DMS79 treated with DMSO at 0.1 percent for 48 hours (cell line): ENCODE measurements around the gene MAPK6.

Source experiments
- DNase-seq: peaks from one replicate; lab custom pipeline; 2025; lab: John Stamatoyannopoulos, UW

Gene MAPK6

DNA sequence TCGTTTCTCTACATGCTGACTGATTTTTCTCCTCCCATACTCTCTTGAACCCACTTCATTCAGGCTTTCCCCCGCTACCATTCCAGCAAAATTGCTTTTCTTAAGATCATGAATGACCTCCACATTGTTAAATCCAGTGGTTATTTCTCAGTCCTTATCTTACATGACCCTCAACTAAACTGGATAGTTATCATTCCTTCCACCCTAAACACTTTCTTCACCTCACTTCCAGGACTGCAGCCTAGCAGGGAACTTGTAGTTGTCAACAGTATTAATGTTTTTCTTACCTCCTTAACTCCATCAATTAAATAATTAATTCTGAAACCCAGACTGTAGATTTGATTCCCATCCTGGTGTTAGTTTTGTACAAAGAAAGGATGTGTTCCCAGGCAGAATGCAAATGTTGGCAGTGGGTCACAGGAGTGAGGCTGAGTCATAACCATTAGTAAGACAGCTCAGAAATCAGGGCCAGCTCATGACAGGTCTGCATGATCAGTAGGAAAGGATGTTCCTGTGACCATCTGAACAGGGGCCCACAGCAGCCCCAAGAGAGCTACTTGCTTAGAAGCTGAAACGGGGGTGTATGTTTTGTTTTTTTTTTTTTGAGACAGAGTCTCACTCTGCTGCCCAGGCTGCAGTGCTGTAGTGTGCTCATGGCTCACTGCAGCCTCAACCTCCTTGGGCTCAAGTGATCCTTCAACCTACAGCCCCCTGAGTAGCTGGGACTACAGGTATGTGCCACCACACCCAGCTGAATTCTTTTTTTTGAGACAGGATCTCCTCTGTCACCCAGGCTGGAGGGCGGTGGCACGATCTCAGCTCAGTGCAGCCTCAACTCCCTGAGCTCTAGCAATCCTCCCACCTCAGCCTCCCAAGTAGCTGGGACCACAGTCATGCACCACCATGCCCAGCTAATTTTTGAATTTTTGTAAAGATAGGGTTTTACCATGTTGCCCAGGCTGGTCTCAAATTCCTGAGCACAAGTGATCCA, 84.5 kb downstream of the MAPK6 start:
- no peak for DNase-seq

DNA sequence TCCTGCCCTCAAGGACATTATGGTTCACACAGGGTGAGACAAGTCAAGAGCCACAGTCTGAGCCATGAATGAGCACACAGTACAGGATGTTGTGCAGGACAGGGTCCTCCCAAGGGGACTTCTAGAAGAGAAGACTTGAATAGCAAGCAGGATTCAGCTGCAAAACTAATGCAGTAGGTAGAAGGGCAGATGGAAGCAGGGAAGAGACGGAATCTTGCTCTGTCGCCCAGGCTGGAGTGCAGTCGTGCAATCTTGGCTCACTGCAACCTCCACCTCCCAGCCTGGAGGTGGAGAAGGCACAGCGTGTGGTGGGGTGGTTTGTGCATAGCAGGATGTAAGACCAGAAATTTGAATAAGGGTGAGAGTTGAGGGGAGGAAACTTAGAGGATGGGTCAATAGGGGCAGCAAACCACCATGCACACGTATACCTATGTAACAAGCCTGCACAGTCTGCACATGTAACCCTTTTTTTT, 85.5 kb downstream of the MAPK6 start:
- DNase-seq = no peak

DNA sequence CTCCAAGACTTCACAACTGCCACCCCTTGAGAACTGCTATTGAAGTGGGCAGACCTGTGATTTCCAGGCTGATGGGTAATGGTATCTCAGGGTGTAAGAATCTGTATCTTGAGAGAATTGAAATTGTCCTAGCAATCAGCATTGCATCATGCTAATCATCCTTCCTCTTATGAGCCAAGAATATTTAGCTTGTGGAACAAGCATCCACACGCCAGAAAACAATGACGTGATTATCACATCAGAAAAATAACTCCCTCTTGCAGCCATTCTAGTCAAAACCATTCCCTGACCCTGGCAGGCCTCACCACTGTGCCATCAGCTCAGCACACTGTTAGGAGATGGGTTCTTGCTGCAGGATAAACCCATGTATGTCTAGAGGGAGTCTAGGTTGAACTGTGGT, 86.8 kb downstream of the MAPK6 start:
- DNase-seq = no peak

DNA sequence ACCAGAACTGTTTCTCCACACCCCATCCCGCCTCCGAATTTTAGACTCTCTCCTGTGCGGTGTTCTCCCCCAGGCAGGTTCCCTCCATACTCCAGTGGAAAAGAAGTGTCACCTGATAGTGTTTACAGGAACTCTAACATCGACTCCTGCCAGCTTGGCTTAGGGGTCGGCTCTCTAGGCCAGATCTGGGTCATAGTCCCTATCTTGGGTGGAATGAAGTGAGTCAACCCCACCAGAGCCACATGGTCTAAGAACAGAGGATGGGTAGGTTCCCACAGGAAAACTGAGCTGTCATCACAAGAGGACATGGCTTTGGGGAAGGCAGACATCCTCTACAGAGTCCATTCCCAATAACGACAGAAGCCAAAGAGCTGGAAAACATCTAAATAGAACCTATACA, 87.6 kb downstream of the MAPK6 start:
- DNase-seq = no peak

DNA sequence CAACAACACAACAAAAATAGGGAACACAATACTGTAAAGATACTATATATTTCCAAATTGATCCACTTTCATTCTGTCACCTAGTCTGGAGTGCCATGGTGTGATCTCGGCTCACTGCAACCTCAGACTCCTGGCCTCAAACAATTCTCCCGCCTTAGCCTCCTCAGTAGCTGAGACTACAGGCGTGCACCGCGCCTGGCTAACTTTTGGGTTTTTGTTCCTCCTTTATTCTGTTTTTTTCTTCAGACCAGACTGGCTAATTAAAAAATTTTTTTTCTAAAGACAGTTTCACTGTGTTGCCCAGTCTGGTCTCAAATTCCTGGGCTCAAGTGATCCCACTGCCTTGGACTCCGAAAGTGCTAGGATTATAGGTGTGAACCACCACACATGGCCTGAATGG, 88.2 kb downstream of the MAPK6 start:
- no peak for DNase-seq

DNA sequence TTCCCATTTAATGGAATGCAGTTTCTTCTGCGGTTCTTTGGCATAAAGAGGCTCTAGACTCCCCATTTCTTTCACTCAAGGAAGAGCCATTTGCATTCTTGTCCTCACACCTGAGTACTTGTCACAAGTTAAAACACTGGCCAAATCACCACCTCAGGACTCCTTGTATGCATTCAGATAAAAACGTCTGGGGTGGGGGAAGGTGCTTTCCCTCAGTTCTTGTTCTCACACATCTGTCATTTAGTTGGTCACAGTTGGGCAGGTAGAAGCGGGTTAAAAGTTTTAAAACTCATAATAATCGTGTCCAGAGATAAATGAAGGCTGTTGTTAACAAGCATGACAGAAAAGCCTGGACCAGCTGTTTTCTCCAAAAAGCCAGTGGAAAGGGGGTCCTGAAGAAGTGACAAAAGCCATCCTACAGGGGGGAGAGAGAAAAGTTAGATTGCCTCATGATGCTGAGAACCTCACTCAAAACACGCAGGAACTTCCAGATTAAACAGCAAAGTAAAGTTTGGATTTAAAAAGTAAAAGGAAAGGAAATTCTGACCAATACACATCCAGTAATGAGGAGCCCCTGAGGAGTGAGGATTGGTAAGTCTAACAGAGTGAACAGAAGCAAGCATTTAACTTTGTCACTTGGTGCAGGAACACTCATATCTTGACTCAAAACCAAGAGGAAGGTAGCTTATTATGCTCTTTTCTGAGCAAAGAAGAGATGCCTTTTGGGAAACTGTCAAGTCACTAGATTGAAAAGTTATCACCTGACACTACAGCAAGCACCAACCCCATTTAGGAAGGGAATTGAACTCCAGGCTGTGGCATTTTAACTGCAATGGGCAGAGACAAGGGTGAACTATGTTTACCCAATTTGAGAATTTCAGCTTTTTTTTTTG, 90.8 kb downstream of the MAPK6 start:
- DNase-seq = no peak

DNA sequence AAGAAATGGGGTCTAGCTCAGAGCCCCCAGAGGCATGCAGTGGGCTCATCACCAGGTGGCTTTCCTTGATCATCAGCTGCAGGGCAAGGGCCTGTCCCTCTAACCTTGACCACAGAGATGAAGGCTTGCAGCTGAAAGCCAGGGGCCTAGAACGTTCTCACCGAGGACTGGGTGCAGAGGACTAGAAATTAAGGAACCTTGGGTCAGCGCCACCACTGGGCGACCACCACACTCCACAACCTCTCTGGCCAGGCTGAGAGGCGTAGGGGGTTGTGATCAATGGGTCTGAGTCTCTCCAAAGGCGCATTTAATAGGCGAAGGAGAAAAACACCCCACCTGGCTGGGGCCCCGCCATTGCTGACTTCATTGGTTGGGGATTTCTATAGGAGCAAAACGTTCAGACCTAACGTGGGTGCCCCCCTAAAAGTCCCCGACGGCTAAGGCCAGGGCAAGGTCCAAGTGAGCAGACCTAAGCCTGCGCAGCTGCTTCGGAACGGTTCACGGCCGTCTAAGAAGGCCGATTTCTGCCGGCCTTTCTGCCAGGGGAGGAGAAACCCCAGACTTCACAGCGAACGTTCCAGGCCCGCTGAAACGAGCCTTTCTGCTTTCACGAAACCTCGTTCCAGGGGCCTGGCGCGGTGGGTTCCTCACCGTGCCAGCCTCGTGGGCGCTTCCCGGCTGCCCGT, 92.6 kb downstream of the MAPK6 start:
- no peak for DNase-seq

DNA sequence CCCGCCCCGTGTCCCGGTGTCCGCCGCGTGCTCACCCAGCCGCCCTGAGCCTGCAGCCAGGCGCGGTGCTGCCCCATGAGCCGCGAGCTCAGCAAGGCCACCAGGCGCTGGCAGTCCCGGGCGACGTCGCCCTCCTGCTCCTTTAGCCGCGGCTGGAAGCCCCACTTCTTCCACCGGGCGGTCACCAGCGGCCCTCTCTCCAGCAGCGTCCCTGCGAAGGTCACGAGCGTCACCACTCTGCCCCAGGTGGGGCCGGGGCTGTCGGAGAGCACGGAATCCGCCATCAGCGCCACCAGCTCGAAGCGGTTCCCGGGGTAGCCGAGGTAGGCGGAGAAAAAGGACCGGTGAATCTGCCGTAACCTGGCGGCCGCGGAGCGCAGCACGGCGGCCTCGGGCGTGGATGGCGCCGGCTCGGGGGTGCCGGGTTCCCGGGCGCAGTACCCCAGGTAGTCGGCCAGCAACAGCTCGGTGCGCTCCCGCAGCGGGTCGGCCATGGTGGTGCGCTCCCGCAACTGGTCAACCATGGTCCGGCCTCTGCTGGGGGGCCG, 93.3 kb downstream of the MAPK6 start:
- no peak for DNase-seq

DNA sequence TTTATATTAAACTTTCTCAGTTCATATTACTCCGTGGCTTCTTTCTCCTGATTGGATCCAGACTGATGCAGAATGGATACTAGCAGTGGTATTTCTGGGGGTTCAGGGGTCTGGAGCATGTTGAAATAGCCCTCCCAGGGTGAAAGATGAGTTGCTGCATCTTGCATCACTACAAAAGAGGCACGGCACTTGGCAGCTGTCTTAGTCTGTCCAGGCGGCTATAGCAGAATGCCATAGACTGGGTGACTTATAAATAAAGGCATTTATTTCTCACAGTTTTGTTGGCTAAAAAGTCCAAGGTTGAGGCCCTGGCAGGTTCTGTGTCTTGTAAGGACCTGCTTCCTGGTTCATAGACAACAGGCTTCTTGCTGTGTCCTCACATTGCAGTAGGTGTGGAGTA, 94.2 kb downstream of the MAPK6 start:
- DNase-seq = no peak

DNA sequence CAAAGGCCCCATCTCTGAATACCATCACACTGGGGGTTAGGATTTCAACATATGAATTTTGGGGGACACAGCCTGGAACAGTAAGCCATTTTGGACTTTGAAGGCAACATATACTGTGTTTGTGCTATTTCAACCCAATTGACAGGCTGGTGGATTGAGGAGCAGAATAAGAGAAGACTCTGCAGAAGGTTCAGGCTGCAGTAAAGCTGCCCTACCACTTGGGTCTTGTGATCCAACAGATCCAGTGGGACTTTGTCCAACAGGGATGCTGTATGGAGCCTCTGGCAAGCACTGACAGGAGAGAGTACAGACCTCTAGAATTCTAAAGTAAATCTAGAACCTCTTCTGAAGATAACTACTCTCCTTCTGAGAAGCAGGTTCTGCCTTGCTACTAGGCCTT, 94.7 kb downstream of the MAPK6 start:
- DNase-seq = no peak

DNA sequence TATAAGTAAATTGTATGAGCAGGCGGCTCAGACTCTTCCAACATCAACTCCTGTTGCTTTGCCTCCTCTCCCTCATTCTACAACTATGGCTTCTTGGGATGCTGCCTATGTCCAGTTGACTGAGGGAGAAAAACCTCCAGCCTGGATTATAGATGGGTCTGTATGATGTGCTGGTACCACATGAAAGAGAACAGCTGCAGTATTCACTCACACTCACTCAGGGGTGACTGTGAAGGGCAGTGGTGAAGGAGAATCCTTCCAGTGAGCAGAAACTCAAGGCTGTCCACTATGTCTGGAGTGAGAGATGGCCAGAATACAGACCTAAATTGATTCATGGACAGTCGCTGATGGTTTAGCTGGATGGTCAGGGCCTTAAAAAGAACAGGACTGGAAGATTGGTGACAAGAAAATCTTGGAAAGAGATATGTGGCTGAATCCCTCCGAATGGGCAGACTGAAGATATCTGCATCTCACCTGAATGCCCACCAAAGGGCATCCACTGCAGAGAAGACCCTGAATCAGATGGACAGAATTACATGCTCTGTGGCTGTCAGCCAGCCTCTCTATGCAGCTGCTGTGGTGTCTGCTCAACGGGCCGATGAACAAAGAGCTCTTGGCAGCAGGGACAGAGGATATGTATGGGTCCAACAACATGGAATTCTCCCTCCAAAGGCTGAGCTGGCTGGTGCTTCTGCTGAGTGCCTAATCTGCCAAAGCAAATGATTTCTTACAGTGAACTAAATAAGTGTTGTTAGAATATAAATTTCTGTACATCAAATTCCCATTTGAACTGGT, 95.4 kb downstream of the MAPK6 start:
- no peak for DNase-seq

DNA sequence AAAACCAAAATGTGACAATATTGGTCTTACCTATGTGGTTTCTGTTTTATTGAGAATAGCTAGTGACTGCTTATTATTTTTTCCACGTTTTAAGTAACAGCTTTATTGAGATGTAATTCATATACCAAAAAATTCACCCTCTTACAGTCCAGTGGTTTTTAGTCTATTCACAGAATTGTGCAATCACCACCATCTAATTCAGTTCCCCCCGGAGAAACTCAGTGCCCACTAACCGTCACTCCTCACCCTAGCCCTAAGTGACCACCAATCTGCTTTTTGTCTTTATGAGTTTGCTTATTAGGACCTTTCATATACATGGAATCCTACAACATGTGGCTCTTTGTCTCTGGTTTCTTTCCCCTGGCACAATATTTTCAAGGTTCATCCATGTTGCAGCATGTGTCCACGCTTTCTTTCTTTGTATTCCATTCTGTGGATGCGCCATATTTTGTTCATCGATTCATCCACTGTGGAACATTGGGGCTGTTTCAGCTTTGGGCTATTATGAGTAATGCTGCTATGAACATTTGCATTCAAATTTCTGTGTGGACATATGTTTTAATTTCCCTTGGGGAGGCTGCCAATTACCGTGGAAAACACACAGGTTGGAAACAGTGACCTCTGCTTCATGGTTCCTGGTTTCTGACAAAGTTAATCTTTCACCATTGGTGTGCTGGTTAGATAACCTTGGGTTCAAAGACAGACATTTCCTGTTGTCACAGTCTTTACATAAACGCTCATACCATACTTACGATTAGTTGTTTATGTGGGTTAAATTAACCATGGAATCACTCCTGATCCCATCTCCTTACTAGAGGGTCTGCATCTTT, 96.8 kb downstream of the MAPK6 start:
- DNase-seq = no peak
